ENCODE results near the gene ARHGAP42. TPM values are rescaled to one million over a fixed set of nuclear protein-coding genes. Genes with fewer than 3 reads are reported as not detected.
A peak's percentile ranks its signal among the peaks of the same experiment; 100 is the strongest.

The ARHGAP42 gene
- total and polyA plus RNA-seq, 10 of the 15 experiments (the other 5 are each of a cell fraction or from before 2014, with no cell fraction given): 1.8 to 6.3 (median 3.2) TPM

DNA sequence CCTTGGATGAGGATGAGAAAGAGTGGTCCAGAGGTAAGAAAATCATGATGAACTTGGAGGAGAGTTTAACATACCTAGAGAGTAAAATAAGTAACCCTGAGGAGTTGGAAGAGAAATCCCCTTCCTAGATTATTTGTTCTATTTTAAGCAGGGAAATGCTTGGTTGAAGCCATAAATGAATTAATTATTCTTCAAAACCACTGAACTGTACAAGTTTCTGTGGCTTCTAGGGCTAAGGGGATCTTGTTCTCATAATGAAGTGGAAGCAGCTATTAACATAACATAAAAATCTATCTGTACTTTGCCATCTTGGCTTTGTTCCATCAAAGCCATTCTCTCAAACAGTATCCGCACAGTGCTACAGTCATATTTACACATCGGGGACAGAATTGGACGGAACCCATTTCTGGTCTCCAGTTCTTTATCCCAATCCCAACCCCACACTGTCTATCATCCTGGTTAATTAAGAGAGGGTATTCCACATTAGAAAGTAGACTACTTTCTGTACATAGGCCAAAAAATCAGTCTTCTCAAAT is 14.5 kb upstream of the ARHGAP42 start:
- no peak for DNase-seq (ENCODE audit: low read depth, low spot score)
- H3K36me3 ChIP-seq (ENCODE audit: control insufficient read depth in 2 of 2, insufficient read depth in 2 of 2, low read length in 1 of 2): no peaks in the 10 kb centered on the region
- H3K4me1 ChIP-seq (ENCODE audit: control insufficient read depth, insufficient read depth, low read length): no peaks in the 10 kb centered on the region
- no peaks in the 10 kb centered on the region for H3K79me2 ChIP-seq (ENCODE audit: control insufficient read depth, insufficient read depth, low read length)
- H4K20me1 ChIP-seq (ENCODE audit: control insufficient read depth, insufficient read depth): no peaks in the 10 kb centered on the region
- peak; percentile 32; the same call in 1 of the 3 replicates for ATAC-seq
- no peak overlapping the region for H3K4me3 ChIP-seq
- no peak overlapping the region for H3K27ac ChIP-seq (ENCODE audit: control insufficient read depth, insufficient read depth)
- CTCF ChIA-PET: interaction anchor here (0.6 to 1.9 kb wide), 2 partner anchors 96 to 166 kb away, joined by 3 to 4 read pairs; no protein-coding TSS in a partner anchor
- H3K9ac ChIP-seq (ENCODE audit: control insufficient read depth, insufficient read depth, low read length): no peak overlapping the region
- SMC1A ChIA-PET (ENCODE audit: uncharacterized antibody, unreplicated experiment): interaction anchor here (0.6 to 1.0 kb wide), 2 partner anchors 9 to 28 kb away, joined by 3 read pairs; no protein-coding TSS in a partner anchor
- H3K27me3 ChIP-seq (replicated peaks in 1 of 2; ENCODE audit: control insufficient read depth in 2 of 2, insufficient read depth in 2 of 2, low read length in 1 of 2): no peaks in the 10 kb centered on the region
- RAD21 ChIA-PET (ENCODE audit: unreplicated experiment): interaction anchor here (1.0 kb wide), 1 partner anchor 9 kb away, joined by 4 read pairs; no protein-coding TSS in a partner anchor
- H2AFZ ChIP-seq (ENCODE audit: control insufficient read depth, low read depth, low read length): no peak overlapping the region
- 98% methylated on average over 3 of the region's 3 CpGs for WGBS (ENCODE audit: insufficient coverage, insufficient replicate concordance, low lambda C conversion rate, missing lambda C conversion rate)
- H3K9me3 ChIP-seq (replicated peaks; ENCODE audit: control insufficient read depth, insufficient read depth, low read length): no peaks in the 10 kb centered on the region
- BruUV-seq (replicated peaks): no TSS peak
- no peak for FAIRE-seq
- intact Hi-C loops (cut with micrococcal nuclease; ENCODE audit: unreplicated experiment): no loop called here
- POLR2A ChIA-PET: no interaction called here
- in situ Hi-C loops (cut with MboI): no loop called here
- H3K4me2 ChIP-seq (ENCODE audit: control insufficient read depth, insufficient read depth): no peak overlapping the region
- TF ChIP-seq KLF5 (IDR thresholded peaks at IDR 0.05; ENCODE audit: partially characterized antibody) (no peak), YY1 (IDR thresholded peaks at IDR 0.05; ENCODE audit: low read depth, low read length) (no peak), ASH2L (IDR thresholded peaks at IDR 0.05; ENCODE audit: borderline replicate concordance, low read depth) (no peak), CHD2 (IDR thresholded peaks at IDR 0.05; ENCODE audit: borderline replicate concordance, low read depth, low read length) (no peak), HDAC6 (IDR thresholded peaks at IDR 0.05; ENCODE audit: unreplicated experiment) (no peak), NFYA (IDR thresholded peaks at IDR 0.05; ENCODE audit: borderline replicate concordance, low read depth, low read length) (no peak), EP300 (IDR thresholded peaks at IDR 0.05; ENCODE audit: borderline replicate concordance in 1 of 2, control insufficient read depth in 1 of 2, low read depth in 2 of 2, low read length in 2 of 2) (no peak), SREBF2 (IDR thresholded peaks at IDR 0.05; ENCODE audit: low read length) (no peak), TAF1 (IDR thresholded peaks at IDR 0.05; ENCODE audit: borderline replicate concordance, low read depth, low read length) (no peak)
- TF ChIP-seq, protein P1, sequence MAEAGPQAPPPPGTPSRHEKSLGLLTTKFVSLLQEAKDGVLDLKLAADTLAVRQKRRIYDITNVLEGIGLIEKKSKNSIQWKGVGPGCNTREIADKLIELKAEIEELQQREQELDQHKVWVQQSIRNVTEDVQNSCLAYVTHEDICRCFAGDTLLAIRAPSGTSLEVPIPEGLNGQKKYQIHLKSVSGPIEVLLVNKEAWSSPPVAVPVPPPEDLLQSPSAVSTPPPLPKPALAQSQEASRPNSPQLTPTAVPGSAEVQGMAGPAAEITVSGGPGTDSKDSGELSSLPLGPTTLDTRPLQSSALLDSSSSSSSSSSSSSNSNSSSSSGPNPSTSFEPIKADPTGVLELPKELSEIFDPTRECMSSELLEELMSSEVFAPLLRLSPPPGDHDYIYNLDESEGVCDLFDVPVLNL (IDR thresholded peaks at IDR 0.05; ENCODE audit: low read depth, low read length): no peak
- TF ChIP-seq, protein P2, sequence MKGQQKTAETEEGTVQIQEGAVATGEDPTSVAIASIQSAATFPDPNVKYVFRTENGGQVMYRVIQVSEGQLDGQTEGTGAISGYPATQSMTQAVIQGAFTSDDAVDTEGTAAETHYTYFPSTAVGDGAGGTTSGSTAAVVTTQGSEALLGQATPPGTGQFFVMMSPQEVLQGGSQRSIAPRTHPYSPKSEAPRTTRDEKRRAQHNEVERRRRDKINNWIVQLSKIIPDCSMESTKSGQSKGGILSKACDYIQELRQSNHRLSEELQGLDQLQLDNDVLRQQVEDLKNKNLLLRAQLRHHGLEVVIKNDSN (IDR thresholded peaks at IDR 0.05; ENCODE audit: borderline replicate concordance, extremely low read length, insufficient read depth, low read depth, low read length): no peak
- TF ChIP-seq, protein P3, sequence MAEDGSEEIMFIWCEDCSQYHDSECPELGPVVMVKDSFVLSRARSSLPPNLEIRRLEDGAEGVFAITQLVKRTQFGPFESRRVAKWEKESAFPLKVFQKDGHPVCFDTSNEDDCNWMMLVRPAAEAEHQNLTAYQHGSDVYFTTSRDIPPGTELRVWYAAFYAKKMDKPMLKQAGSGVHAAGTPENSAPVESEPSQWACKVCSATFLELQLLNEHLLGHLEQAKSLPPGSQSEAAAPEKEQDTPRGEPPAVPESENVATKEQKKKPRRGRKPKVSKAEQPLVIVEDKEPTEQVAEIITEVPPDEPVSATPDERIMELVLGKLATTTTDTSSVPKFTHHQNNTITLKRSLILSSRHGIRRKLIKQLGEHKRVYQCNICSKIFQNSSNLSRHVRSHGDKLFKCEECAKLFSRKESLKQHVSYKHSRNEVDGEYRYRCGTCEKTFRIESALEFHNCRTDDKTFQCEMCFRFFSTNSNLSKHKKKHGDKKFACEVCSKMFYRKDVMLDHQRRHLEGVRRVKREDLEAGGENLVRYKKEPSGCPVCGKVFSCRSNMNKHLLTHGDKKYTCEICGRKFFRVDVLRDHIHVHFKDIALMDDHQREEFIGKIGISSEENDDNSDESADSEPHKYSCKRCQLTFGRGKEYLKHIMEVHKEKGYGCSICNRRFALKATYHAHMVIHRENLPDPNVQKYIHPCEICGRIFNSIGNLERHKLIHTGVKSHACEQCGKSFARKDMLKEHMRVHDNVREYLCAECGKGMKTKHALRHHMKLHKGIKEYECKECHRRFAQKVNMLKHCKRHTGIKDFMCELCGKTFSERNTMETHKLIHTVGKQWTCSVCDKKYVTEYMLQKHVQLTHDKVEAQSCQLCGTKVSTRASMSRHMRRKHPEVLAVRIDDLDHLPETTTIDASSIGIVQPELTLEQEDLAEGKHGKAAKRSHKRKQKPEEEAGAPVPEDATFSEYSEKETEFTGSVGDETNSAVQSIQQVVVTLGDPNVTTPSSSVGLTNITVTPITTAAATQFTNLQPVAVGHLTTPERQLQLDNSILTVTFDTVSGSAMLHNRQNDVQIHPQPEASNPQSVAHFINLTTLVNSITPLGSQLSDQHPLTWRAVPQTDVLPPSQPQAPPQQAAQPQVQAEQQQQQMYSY (CRISPR knock-in tag; IDR thresholded peaks at IDR 0.05): no peak
- TF ChIP-seq, protein P4, sequence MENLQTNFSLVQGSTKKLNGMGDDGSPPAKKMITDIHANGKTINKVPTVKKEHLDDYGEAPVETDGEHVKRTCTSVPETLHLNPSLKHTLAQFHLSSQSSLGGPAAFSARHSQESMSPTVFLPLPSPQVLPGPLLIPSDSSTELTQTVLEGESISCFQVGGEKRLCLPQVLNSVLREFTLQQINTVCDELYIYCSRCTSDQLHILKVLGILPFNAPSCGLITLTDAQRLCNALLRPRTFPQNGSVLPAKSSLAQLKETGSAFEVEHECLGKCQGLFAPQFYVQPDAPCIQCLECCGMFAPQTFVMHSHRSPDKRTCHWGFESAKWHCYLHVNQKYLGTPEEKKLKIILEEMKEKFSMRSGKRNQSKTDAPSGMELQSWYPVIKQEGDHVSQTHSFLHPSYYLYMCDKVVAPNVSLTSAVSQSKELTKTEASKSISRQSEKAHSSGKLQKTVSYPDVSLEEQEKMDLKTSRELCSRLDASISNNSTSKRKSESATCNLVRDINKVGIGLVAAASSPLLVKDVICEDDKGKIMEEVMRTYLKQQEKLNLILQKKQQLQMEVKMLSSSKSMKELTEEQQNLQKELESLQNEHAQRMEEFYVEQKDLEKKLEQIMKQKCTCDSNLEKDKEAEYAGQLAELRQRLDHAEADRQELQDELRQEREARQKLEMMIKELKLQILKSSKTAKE (IDR thresholded peaks at IDR 0.05; ENCODE audit: low read depth, poor library complexity, severe bottlenecking): no peak
- TF ChIP-seq, protein P5, sequence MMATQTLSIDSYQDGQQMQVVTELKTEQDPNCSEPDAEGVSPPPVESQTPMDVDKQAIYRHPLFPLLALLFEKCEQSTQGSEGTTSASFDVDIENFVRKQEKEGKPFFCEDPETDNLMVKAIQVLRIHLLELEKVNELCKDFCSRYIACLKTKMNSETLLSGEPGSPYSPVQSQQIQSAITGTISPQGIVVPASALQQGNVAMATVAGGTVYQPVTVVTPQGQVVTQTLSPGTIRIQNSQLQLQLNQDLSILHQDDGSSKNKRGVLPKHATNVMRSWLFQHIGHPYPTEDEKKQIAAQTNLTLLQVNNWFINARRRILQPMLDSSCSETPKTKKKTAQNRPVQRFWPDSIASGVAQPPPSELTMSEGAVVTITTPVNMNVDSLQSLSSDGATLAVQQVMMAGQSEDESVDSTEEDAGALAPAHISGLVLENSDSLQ (IDR thresholded peaks at IDR 0.05): no peak

Data from GM12878 (cell line).